Right atrium auricular region (tissue), 2 donors: Measurements from ENCODE around the gene PTPRU. TPM values are rescaled to one million over a fixed set of nuclear protein-coding genes. Genes with fewer than 3 reads are reported as not detected.

ENCODE experiments used
- DNase-seq: peaks from one replicate; pipeline ENCODE4 v3.0.0-alpha.2; 2019; ENCODE audit warnings: low spot score
- H3K27ac ChIP-seq, 2 donors: fragments of 200-600 bp; sonication (generic); 1 replicate in 1 of 2; 2 replicates in 1 of 2; pipeline ENCODE4 v1.5.1; 2016 to 2019
- H3K27me3 ChIP-seq, 2 donors: fragments of 200-600 bp; sonication (generic); one replicate each; pipeline versions ENCODE4 v1.5.1 to v1.6.0; 2017 to 2019
- H3K36me3 ChIP-seq: fragments of 200-600 bp; sonication (generic); one replicate; pipeline ENCODE4 v1.5.1; 2016
- H3K4me1 ChIP-seq, 2 donors: fragments of 200-600 bp; sonication (generic); one replicate each; pipeline versions ENCODE4 v1.5.1 to v1.6.0; 2017 to 2019
- H3K4me3 ChIP-seq, 2 donors: fragments of 200-600 bp; sonication (generic); 1 replicate in 1 of 2; 2 replicates in 1 of 2; pipeline ENCODE4 v1.5.1; 2017 to 2019; ENCODE audit warnings: mild to moderate bottlenecking in 1 of 2, moderate library complexity in 1 of 2
- H3K9me3 ChIP-seq, 2 donors: fragments of 200-600 bp; sonication (generic); one replicate each; pipeline ENCODE4 v1.5.1; 2019
- total RNA-seq, 2 donors: library from RNA; depleted of rRNA; stranded (reverse); fragments of >200 nt; gene quantifications; one replicate each; pipeline ENCODE4 v1.1.0, GENCODE V29; 2016
- TF ChIP-seq, protein P1 (sequence below), 2 donors: fragments of 200-600 bp; sonication (generic); IDR thresholded peaks; one replicate each; pipeline ENCODE4 v1.5.1; 2019; ENCODE audit warnings: antibody characterized with exemption in 2 of 2

The PTPRU gene
- total RNA-seq, 2 donors from 2014 or later = 15.9 to 22.4 TPM

DNA sequence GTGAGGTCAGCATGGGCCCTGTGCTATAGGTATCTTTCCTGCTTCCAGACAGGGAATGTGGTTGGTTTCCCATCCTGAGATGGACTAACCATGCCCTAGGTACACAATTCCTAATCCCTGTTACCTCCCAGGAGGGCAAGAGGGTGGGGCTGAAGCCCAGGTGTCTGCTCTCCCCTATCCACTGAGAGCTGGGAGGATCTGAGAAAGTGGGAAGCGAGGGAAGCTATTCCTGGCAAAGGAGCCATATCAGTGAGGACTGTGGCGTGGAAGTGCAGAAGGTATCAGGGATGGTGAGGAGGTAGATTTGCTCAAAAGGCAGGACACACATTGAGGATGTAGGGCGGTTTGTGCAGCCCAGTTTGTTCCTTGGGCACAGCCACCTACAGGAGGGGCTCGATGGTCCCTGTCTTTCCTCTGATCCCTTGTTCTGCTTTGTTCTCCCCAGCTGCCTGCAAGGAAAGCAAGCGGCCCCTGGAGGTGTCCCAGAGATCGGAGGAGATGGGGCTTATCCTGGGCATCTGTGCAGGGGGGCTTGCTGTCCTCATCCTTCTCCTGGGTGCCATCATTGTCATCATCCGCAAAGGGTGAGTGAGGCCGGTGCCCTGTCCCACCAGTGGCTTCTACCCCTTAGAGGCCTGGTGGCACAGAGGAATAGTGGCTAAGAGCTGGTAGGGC lies 48.1 kb downstream of the PTPRU start:
- peaks cover 0 to 4% of the 10 kb centered on the region in 2 donors for H3K4me1 ChIP-seq
- H3K4me3 ChIP-seq = no peak overlapping the region
- DNase-seq = no peak
- TF ChIP-seq, protein P1, sequence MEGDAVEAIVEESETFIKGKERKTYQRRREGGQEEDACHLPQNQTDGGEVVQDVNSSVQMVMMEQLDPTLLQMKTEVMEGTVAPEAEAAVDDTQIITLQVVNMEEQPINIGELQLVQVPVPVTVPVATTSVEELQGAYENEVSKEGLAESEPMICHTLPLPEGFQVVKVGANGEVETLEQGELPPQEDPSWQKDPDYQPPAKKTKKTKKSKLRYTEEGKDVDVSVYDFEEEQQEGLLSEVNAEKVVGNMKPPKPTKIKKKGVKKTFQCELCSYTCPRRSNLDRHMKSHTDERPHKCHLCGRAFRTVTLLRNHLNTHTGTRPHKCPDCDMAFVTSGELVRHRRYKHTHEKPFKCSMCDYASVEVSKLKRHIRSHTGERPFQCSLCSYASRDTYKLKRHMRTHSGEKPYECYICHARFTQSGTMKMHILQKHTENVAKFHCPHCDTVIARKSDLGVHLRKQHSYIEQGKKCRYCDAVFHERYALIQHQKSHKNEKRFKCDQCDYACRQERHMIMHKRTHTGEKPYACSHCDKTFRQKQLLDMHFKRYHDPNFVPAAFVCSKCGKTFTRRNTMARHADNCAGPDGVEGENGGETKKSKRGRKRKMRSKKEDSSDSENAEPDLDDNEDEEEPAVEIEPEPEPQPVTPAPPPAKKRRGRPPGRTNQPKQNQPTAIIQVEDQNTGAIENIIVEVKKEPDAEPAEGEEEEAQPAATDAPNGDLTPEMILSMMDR (IDR thresholded peaks at IDR 0.05) = no peak
- H3K36me3 ChIP-seq = no peaks in the 10 kb centered on the region
- no peaks in the 10 kb centered on the region for H3K27me3 ChIP-seq
- H3K9me3 ChIP-seq = no peaks in the 10 kb centered on the region
- H3K27ac ChIP-seq = no peak overlapping the region

GRCh38 chr1:29284961-29285560 lies 48.7 kb downstream of the PTPRU start:
- H3K4me3 ChIP-seq = no peak overlapping the region
- no peaks in the 10 kb centered on the region for H3K27me3 ChIP-seq
- H3K27ac ChIP-seq = no peak overlapping the region
- peaks cover 0 to 4% of the 10 kb centered on the region in 2 donors for H3K4me1 ChIP-seq
- TF ChIP-seq, protein P1 (IDR thresholded peaks at IDR 0.05) = no peak
- no peaks in the 10 kb centered on the region for H3K36me3 ChIP-seq
- no peak for DNase-seq
- H3K9me3 ChIP-seq = no peaks in the 10 kb centered on the region

DNA sequence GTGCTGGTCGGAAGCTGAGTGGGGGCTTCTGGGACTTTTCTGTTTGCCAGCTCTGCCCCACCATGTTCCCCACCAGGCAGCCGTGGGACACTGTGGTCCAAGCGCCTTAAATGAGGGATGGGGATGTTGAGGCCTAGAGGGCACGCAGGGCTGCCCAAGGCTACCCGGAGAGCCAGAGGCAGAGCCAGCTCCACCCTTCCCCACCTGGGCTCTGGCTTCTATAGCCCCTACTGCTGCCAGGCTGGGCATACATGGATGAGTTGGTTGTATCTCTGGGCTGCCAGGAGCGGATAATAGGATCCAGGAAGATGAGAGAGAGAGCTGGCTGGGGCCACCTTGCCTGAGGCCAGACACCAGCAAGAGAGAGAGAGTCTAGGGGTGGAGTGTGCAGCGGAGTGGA lies 49.4 kb downstream of the PTPRU start:
- Histone ChIP-seq H3K9me3 (no peaks in the 10 kb centered on the region), H3K36me3 (no peaks in the 10 kb centered on the region), H3K27ac (no peak overlapping the region), H3K4me3 (no peak overlapping the region), H3K4me1 (peaks cover 0 to 4% of the 10 kb centered on the region in 2 donors), H3K27me3 (no peaks in the 10 kb centered on the region)
- DNase-seq = no peak
- TF ChIP-seq, protein P1 (IDR thresholded peaks at IDR 0.05) = no peak

GRCh38 chr1:29286194-29286767 lies 50.0 kb downstream of the PTPRU start:
- Histone ChIP-seq H3K27ac (no peak overlapping the region), H3K9me3 (no peaks in the 10 kb centered on the region), H3K4me3 (no peak overlapping the region), H3K27me3 (no peaks in the 10 kb centered on the region), H3K36me3 (no peaks in the 10 kb centered on the region), H3K4me1 (peaks cover 0 to 4% of the 10 kb centered on the region in 2 donors)
- TF ChIP-seq, protein P1 (IDR thresholded peaks at IDR 0.05) = no peak
- no peak for DNase-seq

DNA sequence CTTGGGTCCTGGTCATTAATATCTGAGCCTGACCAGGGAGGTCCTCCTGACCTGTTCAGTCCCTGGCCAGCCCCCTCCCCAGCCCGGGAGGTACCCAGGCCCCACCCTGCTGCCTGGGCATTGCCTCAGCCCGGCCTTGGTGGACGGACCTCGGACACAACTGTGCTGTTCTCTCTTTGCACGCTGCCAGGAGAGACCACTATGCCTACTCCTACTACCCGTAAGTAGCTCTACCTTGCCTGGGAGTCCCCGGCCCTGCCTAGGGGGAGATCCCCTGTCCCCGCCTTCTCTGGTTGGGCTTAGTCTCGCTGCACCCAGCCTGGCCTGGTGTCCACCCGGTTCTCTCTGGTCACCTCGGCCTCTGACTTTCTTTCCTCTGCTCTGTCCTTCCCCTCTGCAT lies 53.2 kb downstream of the PTPRU start:
- H3K4me1 ChIP-seq = no peaks in the 10 kb centered on the region
- H3K4me3 ChIP-seq = no peak overlapping the region
- DNase-seq = no peak
- H3K9me3 ChIP-seq = no peaks in the 10 kb centered on the region
- no peaks in the 10 kb centered on the region for H3K36me3 ChIP-seq
- TF ChIP-seq, protein P1 (IDR thresholded peaks at IDR 0.05) = no peak
- no peaks in the 10 kb centered on the region for H3K27me3 ChIP-seq
- H3K27ac ChIP-seq = no peak overlapping the region
